ENCODE data around the gene MAPK8IP3.

- TF ChIP-seq CTCF (IDR thresholded peaks at IDR 0.05; ENCODE audit: low read depth, low read length, poor library complexity, severe bottlenecking) (no peak), EZH2phosphoT487 (IDR thresholded peaks at IDR 0.05; ENCODE audit: borderline replicate concordance, low read length) (no peak)
Measured at GRCh38 chr16:1709356-1709755, 3.4 kb downstream of the MAPK8IP3 start.

Measured in DOHH2 (cell line).